COR-L47 (cell line): ENCODE data around the gene AKR7A3.

Experiments
- DNase-seq: peaks from one replicate; lab custom pipeline; 2025; lab: John Stamatoyannopoulos, UW

The AKR7A3 gene

GRCh38 chr1:19254416-19254815 lies 34.2 kb downstream of the AKR7A3 start:
- DNase-seq: no peak

DNA sequence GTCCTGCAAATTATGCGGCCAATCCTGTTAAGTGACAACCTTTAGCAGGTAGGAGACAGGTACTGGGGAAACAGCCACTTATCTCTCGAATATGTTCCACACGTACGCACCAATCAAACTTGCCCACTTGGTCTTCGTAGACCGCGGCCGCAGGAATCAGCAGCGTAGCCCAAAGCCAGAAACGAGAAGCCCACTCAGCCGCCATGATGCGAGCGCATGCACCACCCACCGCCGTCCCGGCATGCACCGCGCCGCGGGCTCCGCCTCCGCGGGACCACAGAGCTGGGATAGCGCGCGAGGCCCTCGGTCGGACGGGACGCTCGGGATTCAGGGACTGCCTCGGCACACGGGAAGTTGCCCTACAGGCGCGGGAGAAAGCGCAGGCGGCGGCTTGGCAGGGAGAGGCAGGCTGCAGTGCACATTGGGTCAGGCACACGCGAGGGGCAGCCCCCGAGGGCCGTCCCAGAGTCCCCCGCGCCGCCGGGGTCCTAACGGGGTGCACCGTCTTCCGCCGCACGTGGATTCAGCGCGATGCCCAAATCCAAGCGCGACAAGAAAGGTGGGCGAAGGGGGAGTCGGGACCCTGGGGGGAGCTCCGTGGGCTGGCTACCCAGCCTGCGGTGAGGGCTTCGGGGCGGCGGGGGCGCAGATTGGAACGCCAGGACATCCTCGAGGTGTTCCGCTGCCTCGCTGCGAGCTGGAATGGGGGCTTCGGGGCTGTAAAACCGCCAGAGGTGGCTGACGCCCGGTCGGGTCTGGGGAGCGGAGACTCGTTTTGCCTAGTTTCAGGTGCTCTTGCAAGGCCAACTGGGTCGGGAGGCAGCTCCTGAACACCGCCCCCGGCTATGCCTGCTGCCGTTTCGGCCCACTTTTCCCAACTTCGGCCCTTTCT lies 37.0 kb downstream of the AKR7A3 start, which contains the start of the genes EMC1 and MRTO4:
Gene EMC1, minus strand, starts transcription at position 220 of the 892 bp plus-strand sequence. Its CDS starts 15 bp downstream, at position 205.
Gene MRTO4, plus strand, starts transcription at position 501 of the 892 bp plus-strand sequence. Its CDS starts 31 bp downstream, at position 532.
- DNase-seq: peak; percentile 70

- DNase-seq: no peak
Measured at GRCh38 chr1:19250629-19251304, 37.8 kb downstream of the AKR7A3 start.

- DNase-seq: no peak
Measured at GRCh38 chr1:19240673-19241538, 47.7 kb downstream of the AKR7A3 start.

DNA sequence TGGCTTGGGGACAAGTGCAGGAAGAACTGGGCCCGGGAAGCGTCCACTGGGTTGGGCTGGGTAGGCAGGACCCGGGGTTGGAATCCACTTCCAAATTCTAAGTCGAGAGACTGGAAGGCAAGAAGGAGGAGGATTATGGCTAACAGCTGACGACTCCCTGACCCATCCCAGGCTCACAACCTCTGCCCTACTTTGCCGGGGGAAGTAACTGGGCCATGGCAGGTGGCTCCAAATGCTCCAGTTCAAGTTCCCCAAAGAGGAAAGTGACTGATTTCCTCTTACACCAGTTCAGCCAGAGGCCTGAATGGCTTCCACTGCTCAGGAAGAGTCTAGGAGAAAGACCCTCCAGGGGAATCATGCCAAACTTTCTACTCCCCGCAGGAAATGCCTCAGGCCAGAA lies 48.7 kb downstream of the AKR7A3 start:
- DNase-seq: no peak

DNA sequence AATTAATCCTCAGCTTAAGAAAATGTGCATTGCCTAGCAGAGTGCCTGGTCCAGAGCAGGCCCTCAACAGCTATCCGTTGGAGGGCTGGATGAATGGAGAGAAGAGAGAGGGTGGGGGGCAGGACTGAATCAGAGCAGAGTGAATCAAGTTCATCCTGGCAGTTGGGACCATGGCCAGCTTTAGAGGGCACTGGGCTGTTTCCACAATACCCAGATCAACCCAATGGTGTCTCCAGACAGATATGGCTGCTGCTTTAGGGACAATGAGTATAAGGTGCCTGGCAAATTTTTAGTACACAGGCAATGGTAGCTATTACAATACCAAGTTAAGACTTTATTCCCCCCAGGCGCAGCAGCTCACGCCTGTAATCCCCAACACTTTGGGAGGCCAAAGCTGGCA lies 54.3 kb downstream of the AKR7A3 start:
- DNase-seq: no peak
